K562 (cell line): Measurements from ENCODE around the gene UBE2E2. TPM values are rescaled to one million over a fixed set of nuclear protein-coding genes. Genes with fewer than 3 reads are reported as not detected.

Experiments used
- ATAC-seq: fragments of 200-7000 bp; cut with Tn5 transposase; 3 replicates; pipeline ENCODE4 v1.9.1; 2020; ENCODE audit warnings: moderate library complexity
- BruUV-seq: library from RNA; stranded (reverse); fragments of 400-500 nt; replicated peaks from 2 replicates; lab custom pipeline; 2021; lab: Mats Ljungman, UMichigan
- CTCF ChIA-PET: fragments of 300-600 bp; formaldehyde crosslinking; extraction: SDS; loops from one replicate; lab custom pipeline; 2021; ENCODE audit warnings: low intra/inter-chr PET ratio; lab: Yijun Ruan, JAX
- POLR2A ChIA-PET: fragments of 300-600, 350-650 bp; sonication (Branson Sonifier 250); formaldehyde crosslinking; extraction: SDS; loops from one replicate; lab custom pipeline; 2021; ENCODE audit warnings: antibody characterized with exemption, inconsistent platforms; lab: Yijun Ruan, JAX
- DNase-seq, 4 experiments: peaks; one replicate each; pipeline versions ENCODE4 v3.0.0 to v3.0.0-alpha.2; 2011 to 2018; ENCODE audit warnings: low spot score in 3 of 4, mixed read lengths in 3 of 4; ENCODE audit errors: extremely low read depth in 1 of 4
- FAIRE-seq: peaks from 2 replicates; lab custom pipeline; 2011; peaks lifted over from hg19 to GRCh38; lab: Jason Lieb, UNC
- H2AFZ ChIP-seq: 2 replicates; pipeline ENCODE4 v1.6.0; 2011; ENCODE audit warnings: low read depth, low read length, control low read depth, inconsistent platforms
- H3K27ac ChIP-seq: fragments of 200-600 bp; 3 replicates; pipeline ENCODE4 v1.8.0; 2011; ENCODE audit warnings: low read depth, mild to moderate bottlenecking, control low read depth, inconsistent platforms, low read length, moderate library complexity, mixed read lengths; ENCODE audit errors: extremely low read depth
- H3K27me3 ChIP-seq, 2 experiments: fragments of 300-600 bp in 1 of 2; 2 replicates in 1 of 2; 3 replicates in 1 of 2; pipeline versions ENCODE4 v1.6.0 to v1.8.0; 2011; ENCODE audit warnings: inconsistent platforms in 2 of 2, low read length in 2 of 2, mild to moderate bottlenecking in 1 of 2, mixed read lengths in 1 of 2, moderate library complexity in 1 of 2; ENCODE audit not compliant: control insufficient read depth in 2 of 2, insufficient read depth in 2 of 2
- H3K36me3 ChIP-seq: fragments of 300-600 bp; 3 replicates; pipeline ENCODE4 v1.8.0; 2011; ENCODE audit warnings: mild to moderate bottlenecking, low read length, inconsistent platforms; ENCODE audit not compliant: control insufficient read depth, insufficient read depth
- H3K4me1 ChIP-seq, 2 experiments: fragments of 200-600 bp in 1 of 2; replicated peaks in 1 of 2; 2 replicates in 1 of 2; 3 replicates in 1 of 2; pipeline versions ENCODE4 v1.5.1 to v1.8.0; 2011; ENCODE audit warnings: inconsistent platforms in 2 of 2, low read length in 2 of 2, mild to moderate bottlenecking in 1 of 2, mixed read lengths in 1 of 2, moderate library complexity in 1 of 2; ENCODE audit not compliant: control insufficient read depth in 2 of 2, insufficient read depth in 2 of 2
- H3K4me2 ChIP-seq: 2 replicates; pipeline ENCODE4 v1.6.1; 2011; ENCODE audit warnings: low read length, control low read depth, inconsistent platforms, mixed read lengths; ENCODE audit not compliant: insufficient read depth
- H3K4me3 ChIP-seq: fragments of 200-600 bp; sonication (generic), shearing (Covaris generic); 2 replicates; pipeline ENCODE4 v1.5.1; 2016; ENCODE audit warnings: control low read depth, inconsistent platforms
- H3K79me2 ChIP-seq: fragments of 200-600 bp; 3 replicates; pipeline ENCODE4 v1.8.0; 2011; ENCODE audit warnings: low read length, inconsistent platforms; ENCODE audit not compliant: control insufficient read depth, insufficient read depth
- H3K9ac ChIP-seq, 2 experiments: 2 replicates each; pipeline versions ENCODE4 v1.6.0 to v1.6.1; 2011; ENCODE audit warnings: low read depth in 2 of 2, low read length in 2 of 2, control low read depth in 1 of 2, inconsistent platforms in 1 of 2, mild to moderate bottlenecking in 1 of 2, mixed read lengths in 1 of 2; ENCODE audit not compliant: insufficient read depth in 1 of 2
- H3K9me1 ChIP-seq: one replicate; pipeline ENCODE4 v1.6.0; 2011; ENCODE audit warnings: inconsistent platforms, mild to moderate bottlenecking, low read length, moderate library complexity; ENCODE audit not compliant: control insufficient read depth, insufficient read depth
- H3K9me3 ChIP-seq: replicated peaks from 2 replicates; pipeline ENCODE4 v1.5.1; 2011; ENCODE audit warnings: low read depth, low read length, inconsistent platforms; ENCODE audit not compliant: control insufficient read depth, insufficient read depth
- H4K20me1 ChIP-seq: replicated peaks from 2 replicates; pipeline ENCODE4 v1.6.1; 2011; ENCODE audit warnings: low read length, inconsistent platforms, mixed read lengths; ENCODE audit not compliant: control insufficient read depth, insufficient read depth
- FOSL1 ChIP-seq: fragments of 200-800 bp; sonication (Bioruptor generic); conservative IDR thresholded peaks from 2 replicates; pipeline ENCODE4 v1.6.1; 2016; ENCODE audit warnings: missing genetic modification characterization, missing compliant biosample characterization
- FOXJ2 ChIP-seq: fragments of 200-800 bp; sonication (Bioruptor generic); IDR thresholded peaks from 2 replicates; pipeline ENCODE4 v1.6.1; 2016; ENCODE audit warnings: missing genetic modification characterization, missing compliant biosample characterization
- MCM3 ChIP-seq: fragments of 450-650 bp; IDR thresholded peaks from 2 replicates; pipeline ENCODE4 v1.6.1; 2016
- POLR2B ChIP-seq: fragments of 450-650 bp; IDR thresholded peaks from 2 replicates; pipeline ENCODE4 v1.6.1; 2018; ENCODE audit warnings: low read depth; ENCODE audit not compliant: partially characterized antibody
- POLR2H ChIP-seq: IDR thresholded peaks from 2 replicates; pipeline ENCODE4 v1.6.1; 2016; ENCODE audit warnings: missing genetic modification characterization, low read depth, mild to moderate bottlenecking, control low read depth, missing compliant biosample characterization, moderate library complexity
- RBBP5 ChIP-seq: fragments of 200-600 bp; sonication (generic); IDR thresholded peaks from 2 replicates; pipeline ENCODE4 v1.6.1; 2012; ENCODE audit warnings: borderline replicate concordance, mild to moderate bottlenecking, low read length, control low read depth, inconsistent platforms; ENCODE audit not compliant: insufficient read depth, poor library complexity, severe bottlenecking
- RCOR1 ChIP-seq, 2 experiments: IDR thresholded peaks; 2 replicates each; pipeline ENCODE4 v1.6.1; 2012; ENCODE audit warnings: low read depth in 2 of 2, low read length in 2 of 2, borderline replicate concordance in 1 of 2, improper control_type of control experiment in 1 of 2
- SETDB1 ChIP-seq: IDR thresholded peaks from one replicate; pipeline ENCODE4 v1.6.1; 2012; ENCODE audit warnings: low read length, control low read depth, inconsistent platforms
- TARDBP ChIP-seq: fragments of 450-650 bp; IDR thresholded peaks from 2 replicates; pipeline ENCODE4 v1.6.1; 2016
- ZNF184 ChIP-seq: sonication (generic); formaldehyde crosslinking; IDR thresholded peaks from 2 replicates; pipeline ENCODE4 v1.5.0; 2020; ENCODE audit warnings: missing genetic modification reagents
- ZZZ3 ChIP-seq: fragments of 450-650 bp; IDR thresholded peaks from 2 replicates; pipeline ENCODE4 v1.6.1; 2016; ENCODE audit warnings: antibody characterized with exemption, mild to moderate bottlenecking, moderate library complexity
- in situ Hi-C: fragments of 300-500 bp; cut with MboI; formaldehyde crosslinking; loops from 4 replicates; pipeline ENCODE4 v1.15.0; 2018; ENCODE audit warnings: inconsistent platforms, mixed read lengths
- intact Hi-C: fragments of 100-400 bp; cut with micrococcal nuclease; formaldehyde crosslinking; loops from 2 replicates; pipeline ENCODE4 v1.14.2; 2022
- polyA plus RNA-seq, 8 experiments: library from polyadenylated mRNA; depleted of rRNA in 4 of 8; stranded (reverse) in 5 of 8; unstranded in 3 of 8; fragments of >200 nt; fragmentation: Nextera tagmentation in 2 of 8; fragmentation: Illumina TruSeq in 1 of 8; extraction: Ambion mirVana in 2 of 8; extraction: Trizol in 1 of 8; gene quantifications; 2 replicates each; pipeline versions ENCODE4 v1.2.1 to v1.2.3, GENCODE V29; 2011 to 2014; ENCODE audit warnings: inconsistent platforms in 1 of 8, missing spikeins in 1 of 8
- total RNA-seq, 7 experiments: library from RNA; depleted of rRNA in 6 of 7; stranded (reverse); fragments of >200 nt in 6 of 7; fragmentation: Illumina TruSeq in 2 of 7; extraction: Trizol in 2 of 7; gene quantifications; 2 replicates each; pipeline versions ENCODE4 v1.2.1 to v1.2.3, GENCODE V29; 2011 to 2021; ENCODE audit warnings: low replicate concordance in 1 of 7
- TF ChIP-seq, protein P1 (sequence below): IDR thresholded peaks from 2 replicates; pipeline ENCODE4 v1.6.1; 2012; ENCODE audit warnings: low read depth, low read length, improper control_type of control experiment, borderline replicate concordance
- TF ChIP-seq, protein P2 (sequence below): sonication (generic); formaldehyde crosslinking; IDR thresholded peaks from 2 replicates; pipeline ENCODE4 v1.9.0; 2022; ENCODE audit warnings: mild to moderate bottlenecking, missing genetic modification reagents
- TF ChIP-seq, protein P3 (sequence below): fragments of 450-650 bp; IDR thresholded peaks from 2 replicates; pipeline ENCODE4 v1.6.1; 2016; ENCODE audit warnings: borderline replicate concordance
- TF ChIP-seq, protein P4 (sequence below), 2 experiments: fragments of 450-650 bp; IDR thresholded peaks; 2 replicates each; pipeline ENCODE4 v1.6.1; 2018; ENCODE audit warnings: mild to moderate bottlenecking in 2 of 2, low read depth in 1 of 2; ENCODE audit not compliant: partially characterized antibody in 2 of 2

Gene UBE2E2
- total and polyA plus RNA-seq, 9 of the 15 experiments (the other 6 are each of a cell fraction or from before 2014, with no cell fraction given) = 0.22 to 5.1 (median 1.9) TPM

DNA sequence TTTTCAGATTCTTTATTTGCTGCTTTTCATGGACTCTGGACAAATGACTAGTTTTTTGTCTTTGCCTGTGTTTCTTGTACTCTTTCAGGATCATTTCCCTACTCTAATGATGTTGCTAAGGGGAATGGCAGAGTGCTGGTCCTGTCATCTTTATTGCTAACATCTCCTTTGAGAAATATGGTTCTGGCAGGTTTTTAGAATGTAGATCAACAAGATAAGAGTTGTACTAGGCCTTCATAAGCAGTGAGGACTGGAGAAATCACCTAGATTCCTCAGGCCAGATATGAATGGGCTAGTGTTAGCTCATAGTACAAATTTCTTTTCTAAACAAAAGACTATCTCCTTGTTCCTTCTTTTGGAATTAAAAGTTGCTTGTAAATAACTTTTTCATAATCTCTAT lies 156.0 kb downstream of the UBE2E2 start:
- Histone ChIP-seq H3K79me2 (no peaks in the 10 kb centered on the region), H3K9me1 (no peaks in the 10 kb centered on the region), H2AFZ (no peak overlapping the region), H3K9me3 (peaks cover 2% of the 10 kb centered on the region; the same call in 1 of the 2 replicates), H4K20me1 (no peaks in the 10 kb centered on the region), H3K36me3 (no peaks in the 10 kb centered on the region), H3K4me1 (no peaks in the 10 kb centered on the region), H3K27me3 (no peaks in the 10 kb centered on the region), H3K4me3 (no peak overlapping the region), H3K27ac (no peak overlapping the region), H3K9ac (no peak overlapping the region), H3K4me2 (no peak overlapping the region)
- POLR2A ChIA-PET = no interaction called here
- ATAC-seq = no peak
- FAIRE-seq = no peak
- BruUV-seq = no TSS peak
- CTCF ChIA-PET = no interaction called here
- intact Hi-C loops = no loop called here
- in situ Hi-C loops = no loop called here
- no peak for DNase-seq
- TF ChIP-seq FOSL1 (tag) = no peak
- TF ChIP-seq, protein P1, sequence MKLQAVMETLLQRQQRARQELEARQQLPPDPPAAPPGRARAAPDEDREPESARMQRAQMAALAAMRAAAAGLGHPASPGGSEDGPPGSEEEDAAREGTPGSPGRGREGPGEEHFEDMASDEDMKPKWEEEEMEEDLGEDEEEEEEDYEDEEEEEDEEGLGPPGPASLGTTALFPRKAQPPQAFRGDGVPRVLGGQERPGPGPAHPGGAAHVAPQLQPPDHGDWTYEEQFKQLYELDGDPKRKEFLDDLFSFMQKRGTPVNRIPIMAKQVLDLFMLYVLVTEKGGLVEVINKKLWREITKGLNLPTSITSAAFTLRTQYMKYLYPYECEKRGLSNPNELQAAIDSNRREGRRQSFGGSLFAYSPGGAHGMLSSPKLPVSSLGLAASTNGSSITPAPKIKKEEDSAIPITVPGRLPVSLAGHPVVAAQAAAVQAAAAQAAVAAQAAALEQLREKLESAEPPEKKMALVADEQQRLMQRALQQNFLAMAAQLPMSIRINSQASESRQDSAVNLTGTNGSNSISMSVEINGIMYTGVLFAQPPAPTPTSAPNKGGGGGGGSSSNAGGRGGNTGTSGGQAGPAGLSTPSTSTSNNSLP = no peak
- TF ChIP-seq, protein P2, sequence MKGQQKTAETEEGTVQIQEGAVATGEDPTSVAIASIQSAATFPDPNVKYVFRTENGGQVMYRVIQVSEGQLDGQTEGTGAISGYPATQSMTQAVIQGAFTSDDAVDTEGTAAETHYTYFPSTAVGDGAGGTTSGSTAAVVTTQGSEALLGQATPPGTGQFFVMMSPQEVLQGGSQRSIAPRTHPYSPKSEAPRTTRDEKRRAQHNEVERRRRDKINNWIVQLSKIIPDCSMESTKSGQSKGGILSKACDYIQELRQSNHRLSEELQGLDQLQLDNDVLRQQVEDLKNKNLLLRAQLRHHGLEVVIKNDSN (CRISPR knock-in tag) = no peak
- TF ChIP-seq ZNF184 = no peak
- no peak for TF ChIP-seq ZZZ3
- no peak for TF ChIP-seq SETDB1
- no peak for TF ChIP-seq POLR2H (tag)
- TF ChIP-seq TARDBP = no peak
- TF ChIP-seq MCM3 = no peak
- no peak for TF ChIP-seq RBBP5
- no peak for TF ChIP-seq FOXJ2 (tag)
- TF ChIP-seq, protein P3, sequence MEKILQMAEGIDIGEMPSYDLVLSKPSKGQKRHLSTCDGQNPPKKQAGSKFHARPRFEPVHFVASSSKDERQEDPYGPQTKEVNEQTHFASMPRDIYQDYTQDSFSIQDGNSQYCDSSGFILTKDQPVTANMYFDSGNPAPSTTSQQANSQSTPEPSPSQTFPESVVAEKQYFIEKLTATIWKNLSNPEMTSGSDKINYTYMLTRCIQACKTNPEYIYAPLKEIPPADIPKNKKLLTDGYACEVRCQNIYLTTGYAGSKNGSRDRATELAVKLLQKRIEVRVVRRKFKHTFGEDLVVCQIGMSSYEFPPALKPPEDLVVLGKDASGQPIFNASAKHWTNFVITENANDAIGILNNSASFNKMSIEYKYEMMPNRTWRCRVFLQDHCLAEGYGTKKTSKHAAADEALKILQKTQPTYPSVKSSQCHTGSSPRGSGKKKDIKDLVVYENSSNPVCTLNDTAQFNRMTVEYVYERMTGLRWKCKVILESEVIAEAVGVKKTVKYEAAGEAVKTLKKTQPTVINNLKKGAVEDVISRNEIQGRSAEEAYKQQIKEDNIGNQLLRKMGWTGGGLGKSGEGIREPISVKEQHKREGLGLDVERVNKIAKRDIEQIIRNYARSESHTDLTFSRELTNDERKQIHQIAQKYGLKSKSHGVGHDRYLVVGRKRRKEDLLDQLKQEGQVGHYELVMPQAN = no peak
- TF ChIP-seq POLR2B = no peak
- TF ChIP-seq RCOR1 (IDR thresholded peaks at IDR 0.05; ENCODE audit: borderline replicate concordance in 1 of 2, low read depth in 2 of 2, low read length in 2 of 2) = no peak
- TF ChIP-seq, protein P4, sequence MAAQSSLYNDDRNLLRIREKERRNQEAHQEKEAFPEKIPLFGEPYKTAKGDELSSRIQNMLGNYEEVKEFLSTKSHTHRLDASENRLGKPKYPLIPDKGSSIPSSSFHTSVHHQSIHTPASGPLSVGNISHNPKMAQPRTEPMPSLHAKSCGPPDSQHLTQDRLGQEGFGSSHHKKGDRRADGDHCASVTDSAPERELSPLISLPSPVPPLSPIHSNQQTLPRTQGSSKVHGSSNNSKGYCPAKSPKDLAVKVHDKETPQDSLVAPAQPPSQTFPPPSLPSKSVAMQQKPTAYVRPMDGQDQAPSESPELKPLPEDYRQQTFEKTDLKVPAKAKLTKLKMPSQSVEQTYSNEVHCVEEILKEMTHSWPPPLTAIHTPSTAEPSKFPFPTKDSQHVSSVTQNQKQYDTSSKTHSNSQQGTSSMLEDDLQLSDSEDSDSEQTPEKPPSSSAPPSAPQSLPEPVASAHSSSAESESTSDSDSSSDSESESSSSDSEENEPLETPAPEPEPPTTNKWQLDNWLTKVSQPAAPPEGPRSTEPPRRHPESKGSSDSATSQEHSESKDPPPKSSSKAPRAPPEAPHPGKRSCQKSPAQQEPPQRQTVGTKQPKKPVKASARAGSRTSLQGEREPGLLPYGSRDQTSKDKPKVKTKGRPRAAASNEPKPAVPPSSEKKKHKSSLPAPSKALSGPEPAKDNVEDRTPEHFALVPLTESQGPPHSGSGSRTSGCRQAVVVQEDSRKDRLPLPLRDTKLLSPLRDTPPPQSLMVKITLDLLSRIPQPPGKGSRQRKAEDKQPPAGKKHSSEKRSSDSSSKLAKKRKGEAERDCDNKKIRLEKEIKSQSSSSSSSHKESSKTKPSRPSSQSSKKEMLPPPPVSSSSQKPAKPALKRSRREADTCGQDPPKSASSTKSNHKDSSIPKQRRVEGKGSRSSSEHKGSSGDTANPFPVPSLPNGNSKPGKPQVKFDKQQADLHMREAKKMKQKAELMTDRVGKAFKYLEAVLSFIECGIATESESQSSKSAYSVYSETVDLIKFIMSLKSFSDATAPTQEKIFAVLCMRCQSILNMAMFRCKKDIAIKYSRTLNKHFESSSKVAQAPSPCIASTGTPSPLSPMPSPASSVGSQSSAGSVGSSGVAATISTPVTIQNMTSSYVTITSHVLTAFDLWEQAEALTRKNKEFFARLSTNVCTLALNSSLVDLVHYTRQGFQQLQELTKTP (IDR thresholded peaks at IDR 0.05; ENCODE audit: low read depth in 1 of 2, partially characterized antibody in 2 of 2) = no peak
